GM18520 (cell line): ENCODE measurements around the gene TMEFF1.

Source experiments
- ATAC-seq: cut with Tn5 transposase; IDR thresholded peaks from one replicate; pipeline ENCODE4 v1.9.1; 2021; ENCODE audit not compliant: unreplicated experiment

The TMEFF1 gene

DNA sequence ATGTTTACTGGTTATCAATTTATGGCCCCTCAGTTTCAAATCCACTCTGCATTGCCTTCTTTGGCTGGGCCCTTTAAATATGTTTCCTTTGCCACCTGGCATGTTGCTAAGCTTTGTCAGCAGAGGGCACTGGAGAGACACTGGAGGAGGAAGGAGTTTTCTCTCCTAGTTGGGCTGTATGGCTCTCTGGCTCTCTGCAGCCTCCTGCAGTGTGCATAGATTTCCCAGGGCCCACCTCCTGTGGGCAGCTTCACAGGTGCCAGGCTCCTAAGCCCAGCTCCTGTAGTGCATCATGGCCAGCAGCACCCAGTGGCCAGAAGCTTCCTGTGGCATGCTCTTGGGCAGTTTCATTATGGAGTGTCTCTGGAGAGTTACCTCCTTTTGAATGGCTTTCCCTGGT lies 128.3 kb downstream of the TMEFF1 start:
- peak; percentile 51 for ATAC-seq

DNA sequence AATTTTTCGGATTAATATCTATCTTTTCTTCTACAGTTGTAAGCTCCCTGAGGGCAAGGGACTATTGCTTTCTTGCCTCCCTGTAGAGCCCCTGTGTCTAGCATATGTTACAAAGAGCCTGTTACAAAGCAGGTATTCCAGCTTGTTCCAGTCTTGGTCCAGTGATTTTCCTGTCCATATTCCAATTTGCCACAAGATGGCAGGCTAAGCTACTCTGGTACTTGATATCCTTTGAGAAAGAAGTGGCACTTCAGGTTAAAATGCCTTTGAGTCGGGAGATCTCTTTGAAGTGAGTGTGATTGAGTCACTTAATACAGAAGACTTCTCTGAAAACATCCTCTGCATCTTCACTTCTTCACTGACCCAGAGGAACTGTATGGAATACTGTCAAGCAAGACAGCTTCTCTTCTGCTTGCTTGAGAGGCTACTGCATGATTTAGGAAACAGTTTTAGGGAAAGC lies 129.4 kb downstream of the TMEFF1 start:
- ATAC-seq: no peak

DNA sequence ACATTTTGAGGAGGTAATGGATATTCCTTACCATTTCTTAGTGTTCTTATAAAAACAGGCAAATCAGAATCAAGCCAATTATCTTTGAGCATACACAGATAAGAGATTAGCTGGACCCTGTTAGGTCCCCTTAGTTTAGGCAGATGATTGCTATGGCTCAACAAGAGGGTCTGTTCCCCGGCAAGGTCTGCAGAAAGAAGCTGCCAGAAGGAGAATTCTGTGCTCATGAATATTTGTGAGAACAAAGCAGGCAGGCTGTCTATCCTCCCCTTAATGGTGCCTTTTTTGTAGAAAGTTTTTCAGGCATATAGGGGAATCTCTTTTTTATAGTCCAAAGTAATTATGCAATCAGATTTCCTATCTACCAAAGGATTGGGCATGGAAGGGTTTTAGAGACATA lies 132.5 kb downstream of the TMEFF1 start:
- no peak for ATAC-seq

DNA sequence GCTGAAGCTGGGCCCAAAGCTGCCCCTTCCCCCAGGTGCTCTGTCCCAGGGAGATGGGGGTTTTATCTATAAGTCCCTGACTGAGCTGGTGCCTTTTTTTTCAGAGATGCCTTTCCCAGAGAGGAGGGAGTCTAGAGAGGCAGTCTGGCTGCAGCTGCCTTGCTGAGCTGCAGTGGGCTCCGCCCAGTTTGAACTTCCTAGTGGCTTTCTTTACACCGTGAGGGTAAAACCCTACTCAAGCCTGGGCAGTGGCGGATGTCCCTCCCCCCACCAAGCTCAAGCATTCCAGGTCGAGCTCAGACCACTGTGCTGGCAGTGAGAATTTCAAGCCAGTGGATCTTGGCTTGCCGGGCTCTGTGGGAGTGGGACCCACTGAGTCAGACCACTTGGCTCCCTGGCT lies 146.2 kb downstream of the TMEFF1 start:
- ATAC-seq: no peak

DNA sequence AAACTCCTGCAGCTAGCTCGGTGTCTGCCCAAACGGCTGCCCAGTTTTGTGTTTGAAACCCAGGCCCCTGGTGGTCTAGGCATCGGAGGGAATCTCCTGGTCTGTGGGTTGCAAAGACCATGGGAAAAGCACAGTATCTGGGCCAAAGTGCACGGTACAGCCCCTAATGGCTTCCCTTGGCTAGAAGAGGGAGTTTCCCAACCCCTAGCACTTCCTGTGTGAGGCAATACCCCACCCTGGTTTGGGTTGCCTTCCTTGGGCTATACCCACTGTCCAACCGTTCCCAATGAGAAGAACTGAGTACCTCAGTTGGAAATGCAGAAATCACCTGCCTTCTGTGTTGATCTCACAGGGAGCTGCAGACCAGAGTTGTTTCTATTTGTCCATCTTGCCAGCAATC lies 146.7 kb downstream of the TMEFF1 start:
- ATAC-seq: peak; percentile 53

DNA sequence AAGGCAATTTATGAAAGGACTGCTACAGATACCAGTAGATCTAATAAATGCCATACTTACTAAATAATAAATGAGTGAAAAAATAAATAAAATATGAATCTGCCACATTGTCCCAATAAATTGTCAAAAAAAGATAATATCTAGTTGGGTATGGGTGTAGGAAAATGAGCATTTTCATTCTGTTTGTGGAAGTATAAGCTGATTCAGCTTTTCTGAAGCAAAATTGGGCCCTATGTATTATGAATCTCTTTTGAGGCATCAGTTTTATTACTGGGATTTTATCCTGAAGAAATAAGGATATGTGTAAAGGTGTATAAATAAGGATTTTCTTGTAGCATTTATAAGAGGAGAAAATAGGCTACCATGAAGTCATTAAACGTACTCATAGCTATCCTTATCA lies 151.0 kb downstream of the TMEFF1 start:
- ATAC-seq: no peak

DNA sequence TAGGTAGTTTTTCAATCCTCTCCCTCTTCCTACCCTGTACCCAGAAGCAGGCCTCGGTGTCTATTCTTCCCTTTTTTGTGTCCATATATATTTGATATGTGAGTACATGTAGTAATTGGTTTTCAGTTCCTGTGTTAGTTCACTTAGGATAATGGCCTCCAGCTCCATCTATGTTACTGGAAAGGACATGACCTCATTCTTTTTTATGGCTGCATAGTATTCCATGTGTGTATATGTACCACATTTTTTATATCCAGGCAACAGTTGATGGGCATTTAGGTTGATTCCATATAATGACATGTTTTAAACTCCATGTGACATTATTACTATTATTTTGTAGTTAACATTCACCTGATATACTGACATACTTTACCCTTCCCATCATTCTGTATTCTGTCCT lies 154.0 kb downstream of the TMEFF1 start:
- ATAC-seq: no peak
